CD8-positive, alpha-beta memory T cell (primary cell): ENCODE measurements around the gene MYBPHL. TPM values are rescaled to one million over a fixed set of nuclear protein-coding genes. Genes with fewer than 3 reads are reported as not detected.

ENCODE experiments used
- CTCF ChIA-PET: fragments of 350-600 bp; sonication (Branson Sonifier 250); formaldehyde crosslinking; loops from one replicate; lab custom pipeline; 2021; ENCODE audit warnings: antibody characterized with exemption; lab: Charles Lee
- POLR2A ChIA-PET: fragments of 350-600 bp; sonication (Branson Sonifier 250); formaldehyde crosslinking; loops from one replicate; lab custom pipeline; 2021; ENCODE audit warnings: antibody characterized with exemption; lab: Charles Lee
- DNase-seq, 5 donors: peaks; one replicate each; pipeline versions ENCODE4 v3.0.0 to v3.0.0-alpha.2; 2020 to 2022; ENCODE audit warnings: mixed read lengths in 1 of 5
- H3K27ac ChIP-seq: one replicate; pipeline ENCODE4 v1.7.0; 2013; ENCODE audit warnings: low read depth, mild to moderate bottlenecking, low read length, moderate library complexity
- H3K27me3 ChIP-seq: 2 replicates; pipeline ENCODE4 v1.7.0; 2013; ENCODE audit warnings: low read length, mild to moderate bottlenecking; ENCODE audit not compliant: insufficient read depth, poor library complexity, severe bottlenecking
- H3K36me3 ChIP-seq: 2 replicates; pipeline ENCODE4 v1.7.0; 2013; ENCODE audit warnings: mild to moderate bottlenecking, low read length, moderate library complexity; ENCODE audit not compliant: insufficient read depth
- H3K4me1 ChIP-seq: 2 replicates; pipeline ENCODE4 v1.7.0; 2013; ENCODE audit warnings: mild to moderate bottlenecking, low read length, moderate library complexity; ENCODE audit not compliant: insufficient read depth
- H3K4me3 ChIP-seq: 2 replicates; pipeline ENCODE4 v1.7.0; 2013; ENCODE audit warnings: mild to moderate bottlenecking, low read length
- H3K9me3 ChIP-seq: 2 replicates; pipeline ENCODE4 v1.7.0; 2013; ENCODE audit warnings: mild to moderate bottlenecking, low read length
- H3K27ac Mint-ChIP-seq, 8 donors: one replicate each; pipeline ENCODE4 v1.8.0; 2020 to 2021; ENCODE audit warnings: mixed read lengths in 8 of 8, mild to moderate bottlenecking in 6 of 8, inconsistent platforms in 3 of 8, moderate library complexity in 3 of 8
- H3K27me3 Mint-ChIP-seq, 2 donors: one replicate each; pipeline ENCODE4 v1.8.0; 2020 to 2021; ENCODE audit warnings: mixed read lengths in 2 of 2, mild to moderate bottlenecking in 1 of 2, moderate library complexity in 1 of 2
- H3K36me3 Mint-ChIP-seq, 3 donors: one replicate each; pipeline ENCODE4 v1.8.0; 2020 to 2021; ENCODE audit warnings: mixed read lengths in 3 of 3, inconsistent platforms in 1 of 3, mild to moderate bottlenecking in 1 of 3
- H3K4me1 Mint-ChIP-seq, 3 donors: one replicate each; pipeline ENCODE4 v1.8.0; 2020 to 2021; ENCODE audit warnings: mixed read lengths in 3 of 3, inconsistent platforms in 1 of 3, mild to moderate bottlenecking in 1 of 3
- H3K4me3 Mint-ChIP-seq, 7 donors: one replicate each; pipeline ENCODE4 v1.8.0; 2020 to 2021; ENCODE audit warnings: mixed read lengths in 7 of 7, mild to moderate bottlenecking in 6 of 7, moderate library complexity in 4 of 7, inconsistent platforms in 2 of 7
- H3K9me3 Mint-ChIP-seq, 5 donors: one replicate each; pipeline ENCODE4 v1.8.0; 2020 to 2022; ENCODE audit warnings: mixed read lengths in 5 of 5, mild to moderate bottlenecking in 3 of 5, moderate library complexity in 2 of 5, inconsistent platforms in 1 of 5
- polyA plus RNA-seq: library from polyadenylated mRNA; unstranded; fragments of 300-500 nt; fragmentation: Illumina TruSeq; gene quantifications from one replicate; pipeline ENCODE4 v1.2.3, GENCODE V29; 2021
- total RNA-seq, 2 experiments: library from RNA; stranded (reverse); gene quantifications; one replicate each; pipeline ENCODE4 v1.2.3, GENCODE V29; 2021

The MYBPHL gene
- total and polyA plus RNA-seq, 3 experiments from 2014 or later, result not detected

GRCh38 chr1:109250454-109251276, 56.1 kb downstream of the MYBPHL start:
- ChIA-PET CTCF (interaction anchor here (1.8 to 5.4 kb wide), 3 partner anchors 11 to 282 kb away, joined by 4 to 14 read pairs (median 6); no protein-coding TSS in a partner anchor), POLR2A (no interaction called here)
- no peaks in the 10 kb centered on the region for H3K9me3 ChIP-seq
- peaks cover 5 to 34% (median 9%) of the 10 kb centered on the region in 3 donors for H3K4me1 Mint-ChIP-seq
- peak overlapping the region; percentile 48 to 86 (median 60) for H3K4me3 Mint-ChIP-seq
- no peaks in the 10 kb centered on the region for H3K9me3 Mint-ChIP-seq
- no peak overlapping the region for H3K27ac ChIP-seq
- H3K4me1 ChIP-seq, result peaks cover 6% of the 10 kb centered on the region
- no peaks in the 10 kb centered on the region for H3K36me3 ChIP-seq
- peaks cover 12 to 13% of the 10 kb centered on the region in 2 donors for H3K27me3 Mint-ChIP-seq
- no peaks in the 10 kb centered on the region for H3K36me3 Mint-ChIP-seq
- no peak for DNase-seq
- H3K27ac Mint-ChIP-seq, result peak overlapping the region in 1 of 8 donors; percentile 79
- peak overlapping the region; percentile 37 for H3K4me3 ChIP-seq
- H3K27me3 ChIP-seq, result no peaks in the 10 kb centered on the region

- Mint-ChIP-seq H3K27ac (peak overlapping the region in 1 of 8 donors; percentile 90), H3K4me3 (peak overlapping the region in 6 of 7 donors; percentile 48 to 86 (median 64)), H3K27me3 (peaks cover 12 to 13% of the 10 kb centered on the region in 2 donors), H3K36me3 (no peaks in the 10 kb centered on the region), H3K4me1 (peaks cover 5 to 34% (median 9%) of the 10 kb centered on the region in 3 donors), H3K9me3 (no peaks in the 10 kb centered on the region)
- Histone ChIP-seq H3K4me1 (peaks cover 6% of the 10 kb centered on the region), H3K27ac (no peak overlapping the region), H3K27me3 (no peaks in the 10 kb centered on the region), H3K36me3 (no peaks in the 10 kb centered on the region), H3K9me3 (no peaks in the 10 kb centered on the region), H3K4me3 (peak overlapping the region; percentile 37)
- peak in 1 of 5 donors; percentile 6 for DNase-seq
- POLR2A ChIA-PET, result no interaction called here
- CTCF ChIA-PET, result interaction anchor here (2.2 to 5.4 kb wide), 2 partner anchors 10 to 283 kb away, joined by 6 to 14 read pairs; no protein-coding TSS in a partner anchor
Measured at GRCh38 chr1:109249654-109250401, 57.0 kb downstream of the MYBPHL start.

GRCh38 chr1:109248797-109249629, 57.8 kb downstream of the MYBPHL start, which contains the start of gene CELSR2:
Gene CELSR2, plus strand, starts transcription at chr1:109249539. Its CDS starts 541 bp downstream, at chr1:109250080.
- peaks cover 12 to 20% of the 10 kb centered on the region in 2 donors for H3K27me3 Mint-ChIP-seq
- peak within 1 kb of the TSS in 3 of 8 donors; percentile 51 to 90 (median 52) for H3K27ac Mint-ChIP-seq
- ChIA-PET POLR2A (no interaction called here), CTCF (interaction anchor here (5.4 kb wide), 1 partner anchor 9 kb away, joined by 14 read pairs; no protein-coding TSS in a partner anchor)
- Histone ChIP-seq H3K27me3 (no peaks in the 10 kb centered on the region), H3K36me3 (no peaks in the 10 kb centered on the region), H3K4me1 (peaks cover 6% of the 10 kb centered on the region), H3K4me3 (peak within 1 kb of the TSS; percentile 56), H3K9me3 (no peaks in the 10 kb centered on the region), H3K27ac (no peak within 1 kb of the TSS)
- H3K4me1 Mint-ChIP-seq, result peaks cover 5 to 29% (median 8%) of the 10 kb centered on the region in 3 donors
- peak; percentile 51 to 71 (median 62) for DNase-seq
- H3K9me3 Mint-ChIP-seq, result no peaks in the 10 kb centered on the region
- H3K36me3 Mint-ChIP-seq, result no peaks in the 10 kb centered on the region
- peak within 1 kb of the TSS; percentile 67 to 86 (median 70) for H3K4me3 Mint-ChIP-seq

GRCh38 chr1:109248444-109248796, 58.4 kb downstream of the MYBPHL start:
- peaks cover 5 to 29% (median 8%) of the 10 kb centered on the region in 3 donors for H3K4me1 Mint-ChIP-seq
- POLR2A ChIA-PET, result no interaction called here
- no peaks in the 10 kb centered on the region for H3K27me3 ChIP-seq

GRCh38 chr1:109247401-109248365, 59.1 kb downstream of the MYBPHL start:
- H3K9me3 Mint-ChIP-seq, result no peaks in the 10 kb centered on the region
- CTCF ChIA-PET, result interaction anchor here (1.5 to 5.4 kb wide), 3 partner anchors 8 to 284 kb away, joined by 5 to 14 read pairs (median 5); no protein-coding TSS in a partner anchor
- POLR2A ChIA-PET, result no interaction called here

More at GRCh38 chr1:109248444-109248796, 58.4 kb downstream of the MYBPHL start:
- peaks cover 12 to 20% of the 10 kb centered on the region in 2 donors for H3K27me3 Mint-ChIP-seq
- no peak for DNase-seq
- H3K36me3 ChIP-seq, result no peaks in the 10 kb centered on the region
- H3K4me3 ChIP-seq, result no peak overlapping the region
- H3K9me3 ChIP-seq, result no peaks in the 10 kb centered on the region
- peak overlapping the region in 1 of 7 donors; percentile 23 for H3K4me3 Mint-ChIP-seq
- H3K27ac Mint-ChIP-seq, result no peak overlapping the region
- CTCF ChIA-PET, result interaction anchor here (5.4 kb wide), 1 partner anchor 9 kb away, joined by 14 read pairs; no protein-coding TSS in a partner anchor
- H3K9me3 Mint-ChIP-seq, result no peaks in the 10 kb centered on the region
- H3K4me1 ChIP-seq, result peaks cover 6% of the 10 kb centered on the region
- no peaks in the 10 kb centered on the region for H3K36me3 Mint-ChIP-seq
- H3K27ac ChIP-seq, result no peak overlapping the region

GRCh38 chr1:109246141-109246551, 60.7 kb downstream of the MYBPHL start:
- Mint-ChIP-seq H3K27me3 (peaks cover 12 to 20% of the 10 kb centered on the region in 2 donors), H3K27ac (peak overlapping the region in 2 of 8 donors; percentile 39 to 47), H3K9me3 (no peaks in the 10 kb centered on the region), H3K36me3 (no peaks in the 10 kb centered on the region), H3K4me3 (peak overlapping the region in 1 of 7 donors; percentile 27), H3K4me1 (peaks cover 18 to 27% (median 21%) of the 10 kb centered on the region in 3 donors)
- no peak for DNase-seq
- Histone ChIP-seq H3K9me3 (no peaks in the 10 kb centered on the region), H3K36me3 (no peaks in the 10 kb centered on the region), H3K4me3 (no peak overlapping the region), H3K27ac (no peak overlapping the region), H3K27me3 (no peaks in the 10 kb centered on the region), H3K4me1 (peaks cover 16% of the 10 kb centered on the region)
- ChIA-PET CTCF (interaction anchor here (0.6 to 1.7 kb wide), 2 partner anchors 10 to 32 kb away, joined by 3 to 5 read pairs; no protein-coding TSS in a partner anchor), POLR2A (interaction anchor here (0.6 kb wide), 3 partner anchors 32 to 657 kb away, joined by 3 to 4 read pairs (median 4); no protein-coding TSS in a partner anchor)

More at GRCh38 chr1:109247401-109248365, 59.1 kb downstream of the MYBPHL start:
- no peak for DNase-seq
- Mint-ChIP-seq H3K4me3 (peak overlapping the region in 3 of 7 donors; percentile 12 to 32 (median 24)), H3K27ac (no peak overlapping the region), H3K27me3 (peaks cover 12 to 20% of the 10 kb centered on the region in 2 donors), H3K36me3 (no peaks in the 10 kb centered on the region), H3K4me1 (peaks cover 6 to 22% (median 6%) of the 10 kb centered on the region in 3 donors)
- no peak overlapping the region for H3K4me3 ChIP-seq
- peaks cover 6% of the 10 kb centered on the region for H3K4me1 ChIP-seq
- no peak overlapping the region for H3K27ac ChIP-seq
- H3K36me3 ChIP-seq, result no peaks in the 10 kb centered on the region
- H3K9me3 ChIP-seq, result no peaks in the 10 kb centered on the region
- H3K27me3 ChIP-seq, result no peaks in the 10 kb centered on the region
